HUES6 (cell line): Measurements from ENCODE around the gene NINJ1.

Experiments used
- H3K27ac ChIP-seq: 2 replicates; pipeline ENCODE4 v1.7.0; 2013; ENCODE audit warnings: low read depth, mild to moderate bottlenecking, low read length, inconsistent platforms
- H3K27me3 ChIP-seq: 2 replicates; pipeline ENCODE4 v1.6.1; 2013; ENCODE audit warnings: low read length; ENCODE audit not compliant: control insufficient read depth, insufficient read depth
- H3K36me3 ChIP-seq: 2 replicates; pipeline ENCODE4 v1.6.1; 2013; ENCODE audit warnings: low read length; ENCODE audit not compliant: control insufficient read depth, insufficient read depth
- H3K4me1 ChIP-seq: 2 replicates; pipeline ENCODE4 v1.6.1; 2013; ENCODE audit warnings: low read length; ENCODE audit not compliant: control insufficient read depth, insufficient read depth
- H3K4me3 ChIP-seq: 2 replicates; pipeline ENCODE4 v1.5.1; 2013; ENCODE audit warnings: low read depth, low read length
- H3K9ac ChIP-seq: one replicate; pipeline ENCODE4 v1.6.1; 2013; ENCODE audit warnings: mild to moderate bottlenecking, low read length
- H3K9me3 ChIP-seq: 2 replicates; pipeline ENCODE4 v1.6.1; 2013; ENCODE audit warnings: low read depth, low read length; ENCODE audit not compliant: control insufficient read depth, insufficient read depth

The NINJ1 gene

GRCh38 chr9:93131599-93132286 is 2.3 kb downstream of the NINJ1 start:
- H3K27ac ChIP-seq: no peak overlapping the region
- no peak overlapping the region for H3K4me3 ChIP-seq
- H3K9ac ChIP-seq: no peak overlapping the region
- peaks cover 43% of the 10 kb centered on the region for H3K4me1 ChIP-seq
- peaks cover 11% of the 10 kb centered on the region for H3K27me3 ChIP-seq
- H3K36me3 ChIP-seq: no peaks in the 10 kb centered on the region
- H3K9me3 ChIP-seq: no peaks in the 10 kb centered on the region

- Histone ChIP-seq H3K4me1 (peaks cover 48% of the 10 kb centered on the region), H3K36me3 (no peaks in the 10 kb centered on the region), H3K4me3 (no peak overlapping the region), H3K9ac (no peak overlapping the region), H3K9me3 (no peaks in the 10 kb centered on the region), H3K27me3 (peaks cover 11% of the 10 kb centered on the region), H3K27ac (no peak overlapping the region)
Measured at GRCh38 chr9:93130861-93131481, 3.1 kb downstream of the NINJ1 start.

- peaks cover 5% of the 10 kb centered on the region; the same call in 1 of the 2 replicates for H3K36me3 ChIP-seq
- H3K9ac ChIP-seq: no peak overlapping the region
- no peaks in the 10 kb centered on the region for H3K9me3 ChIP-seq
- H3K4me1 ChIP-seq: peaks cover 47% of the 10 kb centered on the region
- H3K4me3 ChIP-seq: no peak overlapping the region
- H3K27ac ChIP-seq: no peak overlapping the region
- peaks cover 4% of the 10 kb centered on the region for H3K27me3 ChIP-seq
Measured at GRCh38 chr9:93129691-93130500, 4.2 kb downstream of the NINJ1 start.

- Histone ChIP-seq H3K27ac (no peak overlapping the region), H3K4me3 (no peak overlapping the region), H3K9ac (no peak overlapping the region)
Measured at GRCh38 chr9:93129286-93129685, 4.8 kb downstream of the NINJ1 start.

GRCh38 chr9:93128715-93129224 is 5.3 kb downstream of the NINJ1 start:
- H3K4me1 ChIP-seq: peaks cover 41% of the 10 kb centered on the region
- H3K9me3 ChIP-seq: no peaks in the 10 kb centered on the region
- no peak overlapping the region for H3K9ac ChIP-seq
- H3K36me3 ChIP-seq: peaks cover 14% of the 10 kb centered on the region
- H3K27me3 ChIP-seq: no peaks in the 10 kb centered on the region
- no peak overlapping the region for H3K27ac ChIP-seq
- no peak overlapping the region for H3K4me3 ChIP-seq

More at GRCh38 chr9:93129286-93129685, 4.8 kb downstream of the NINJ1 start:
- Histone ChIP-seq H3K9me3 (no peaks in the 10 kb centered on the region), H3K36me3 (peaks cover 10% of the 10 kb centered on the region), H3K4me1 (peaks cover 41% of the 10 kb centered on the region), H3K27me3 (no peaks in the 10 kb centered on the region)

- Histone ChIP-seq H3K27me3 (no peaks in the 10 kb centered on the region), H3K27ac (no peak overlapping the region), H3K36me3 (peaks cover 20% of the 10 kb centered on the region), H3K4me3 (no peak overlapping the region), H3K9me3 (no peaks in the 10 kb centered on the region), H3K4me1 (peaks cover 38% of the 10 kb centered on the region), H3K9ac (no peak overlapping the region)
Measured at GRCh38 chr9:93128011-93128714, 5.9 kb downstream of the NINJ1 start.

GRCh38 chr9:93127395-93127911 is 6.6 kb downstream of the NINJ1 start:
- H3K9me3 ChIP-seq: no peaks in the 10 kb centered on the region
- H3K4me3 ChIP-seq: no peak overlapping the region
- peaks cover 25% of the 10 kb centered on the region for H3K36me3 ChIP-seq
- H3K27ac ChIP-seq: no peak overlapping the region
- no peak overlapping the region for H3K9ac ChIP-seq
- H3K27me3 ChIP-seq: no peaks in the 10 kb centered on the region
- peaks cover 30% of the 10 kb centered on the region for H3K4me1 ChIP-seq

GRCh38 chr9:93126825-93127368 is 7.2 kb downstream of the NINJ1 start:
- H3K9me3 ChIP-seq: no peaks in the 10 kb centered on the region
- no peaks in the 10 kb centered on the region for H3K27me3 ChIP-seq
- no peak overlapping the region for H3K4me3 ChIP-seq
- peaks cover 25% of the 10 kb centered on the region for H3K36me3 ChIP-seq
- H3K9ac ChIP-seq: no peak overlapping the region
- no peak overlapping the region for H3K27ac ChIP-seq
- H3K4me1 ChIP-seq: peaks cover 26% of the 10 kb centered on the region

- peaks cover 20% of the 10 kb centered on the region for H3K4me1 ChIP-seq
- H3K27me3 ChIP-seq: no peaks in the 10 kb centered on the region
- H3K4me3 ChIP-seq: no peak overlapping the region
- H3K36me3 ChIP-seq: peaks cover 30% of the 10 kb centered on the region
- no peak overlapping the region for H3K9ac ChIP-seq
- H3K27ac ChIP-seq: no peak overlapping the region
- H3K9me3 ChIP-seq: no peaks in the 10 kb centered on the region
Measured at GRCh38 chr9:93126151-93126781, 7.8 kb downstream of the NINJ1 start.

- no peak overlapping the region for H3K27ac ChIP-seq
- H3K9ac ChIP-seq: no peak overlapping the region
- peaks cover 17% of the 10 kb centered on the region for H3K4me1 ChIP-seq
- no peaks in the 10 kb centered on the region for H3K9me3 ChIP-seq
- H3K27me3 ChIP-seq: no peaks in the 10 kb centered on the region
- peaks cover 34% of the 10 kb centered on the region for H3K36me3 ChIP-seq
- no peak overlapping the region for H3K4me3 ChIP-seq
Measured at GRCh38 chr9:93125331-93125894, 8.6 kb downstream of the NINJ1 start.
